CD14-positive monocyte (primary cell): ENCODE results near the gene ABCA4. TPM values are rescaled to one million over a fixed set of nuclear protein-coding genes. Genes with fewer than 3 reads are reported as not detected.

Experiments
- DNase-seq, 3 donors: peaks; one replicate each; pipeline ENCODE4 v3.0.0-alpha.2; 2011 to 2022
- H2AFZ ChIP-seq: 2 replicates; pipeline ENCODE4 v1.6.0; 2012; ENCODE audit warnings: mild to moderate bottlenecking, low read depth, low read length, inconsistent platforms; ENCODE audit not compliant: insufficient read depth, poor library complexity, severe bottlenecking
- H3K27ac ChIP-seq, 2 donors: 1 replicate in 1 of 2; 2 replicates in 1 of 2; pipeline ENCODE4 v1.5.1; 2012 to 2013; ENCODE audit warnings: low read length in 2 of 2, control low read depth in 1 of 2, inconsistent platforms in 1 of 2, low read depth in 1 of 2, mild to moderate bottlenecking in 1 of 2
- H3K27me3 ChIP-seq, 2 donors: one replicate each; pipeline versions ENCODE4 v1.6.0 to v1.6.1; 2011 to 2013; ENCODE audit warnings: low read length in 2 of 2; ENCODE audit not compliant: control insufficient read depth in 2 of 2, insufficient read depth in 2 of 2
- H3K36me3 ChIP-seq, 2 donors: replicated peaks in 1 of 2; 1 replicate in 1 of 2; 2 replicates in 1 of 2; pipeline versions ENCODE4 v1.5.1 to v1.6.1; 2012 to 2013; ENCODE audit warnings: low read length in 2 of 2, control low read depth in 1 of 2, inconsistent platforms in 1 of 2, mild to moderate bottlenecking in 1 of 2; ENCODE audit not compliant: insufficient read depth in 2 of 2, control insufficient read depth in 1 of 2
- H3K4me1 ChIP-seq, 2 donors: 1 replicate in 1 of 2; 2 replicates in 1 of 2; pipeline versions ENCODE4 v1.5.1 to v1.6.1; 2012 to 2013; ENCODE audit warnings: low read length in 2 of 2, control low read depth in 1 of 2, inconsistent platforms in 1 of 2, mild to moderate bottlenecking in 1 of 2, moderate library complexity in 1 of 2; ENCODE audit not compliant: insufficient read depth in 2 of 2, control insufficient read depth in 1 of 2
- H3K4me2 ChIP-seq: replicated peaks from 2 replicates; pipeline ENCODE3; 2012; ENCODE audit warnings: low read length, moderate library complexity, mild to moderate bottlenecking; ENCODE audit not compliant: poor library complexity, severe bottlenecking; ENCODE audit errors: extremely low read depth
- H3K4me3 ChIP-seq, 3 experiments: fragments of 200-600 bp in 1 of 3; sonication (generic) in 1 of 3; replicated peaks in 1 of 3; 1 replicate in 2 of 3; 2 replicates in 1 of 3; pipeline ENCODE4 v1.5.1; 2011 to 2013; ENCODE audit warnings: low read length in 3 of 3, mild to moderate bottlenecking in 3 of 3, control low read depth in 2 of 3, low read depth in 2 of 3, inconsistent platforms in 1 of 3, moderate library complexity in 1 of 3
- H3K79me2 ChIP-seq: 2 replicates; pipeline ENCODE4 v1.6.0; 2012; ENCODE audit warnings: mild to moderate bottlenecking, control low read depth, inconsistent platforms, low read length, moderate library complexity; ENCODE audit not compliant: insufficient read depth
- H3K9ac ChIP-seq: 2 replicates; pipeline ENCODE4 v1.6.0; 2017; ENCODE audit warnings: low read length, mild to moderate bottlenecking; ENCODE audit not compliant: insufficient read depth, poor library complexity, severe bottlenecking
- H3K9me3 ChIP-seq, 2 donors: replicated peaks in 1 of 2; 1 replicate in 1 of 2; 2 replicates in 1 of 2; pipeline versions ENCODE4 v1.5.1 to v1.6.1; 2012 to 2013; ENCODE audit warnings: low read length in 2 of 2, control low read depth in 1 of 2; ENCODE audit not compliant: control insufficient read depth in 1 of 2, insufficient read depth in 1 of 2
- H4K20me1 ChIP-seq: 2 replicates; pipeline ENCODE4 v1.6.0; 2012; ENCODE audit warnings: mild to moderate bottlenecking, low read length, control low read depth, moderate library complexity; ENCODE audit not compliant: insufficient read depth
- H3K27ac Mint-ChIP-seq, 7 donors: one replicate each; pipeline ENCODE4 v1.8.0; 2020; ENCODE audit warnings: mild to moderate bottlenecking in 7 of 7, mixed read lengths in 7 of 7, moderate library complexity in 6 of 7, inconsistent platforms in 2 of 7
- H3K27me3 Mint-ChIP-seq, 3 donors: one replicate each; pipeline ENCODE4 v1.8.0; 2021 to 2022; ENCODE audit warnings: low read depth in 3 of 3, mild to moderate bottlenecking in 3 of 3, mixed read lengths in 3 of 3, moderate library complexity in 3 of 3, inconsistent platforms in 1 of 3
- H3K36me3 Mint-ChIP-seq, 2 donors: one replicate each; pipeline ENCODE4 v1.8.0; 2020; ENCODE audit warnings: mixed read lengths in 2 of 2, inconsistent platforms in 1 of 2, mild to moderate bottlenecking in 1 of 2
- H3K4me1 Mint-ChIP-seq: one replicate; pipeline ENCODE4 v1.8.0; 2020; ENCODE audit warnings: mild to moderate bottlenecking, mixed read lengths
- H3K4me3 Mint-ChIP-seq, 2 donors: one replicate each; pipeline ENCODE4 v1.8.0; 2020; ENCODE audit warnings: mild to moderate bottlenecking in 2 of 2, mixed read lengths in 2 of 2, moderate library complexity in 1 of 2
- H3K9me3 Mint-ChIP-seq, 7 donors: one replicate each; pipeline ENCODE4 v1.8.0; 2020 to 2022; ENCODE audit warnings: mixed read lengths in 7 of 7, mild to moderate bottlenecking in 6 of 7, moderate library complexity in 6 of 7, inconsistent platforms in 2 of 7
- CTCF ChIP-seq: fragments of 200-600 bp; IDR thresholded peaks from one replicate; pipeline ENCODE4 v1.8.0; 2022; ENCODE audit warnings: antibody characterized with exemption, mild to moderate bottlenecking
- WGBS: methylation state at CpG from one replicate; pipeline ENCODE4 v1.1.5; 2013; ENCODE audit warnings: missing lambda C conversion rate; ENCODE audit not compliant: insufficient coverage; 5-methylcytosine and 5-hydroxymethylcytosine counted together
- intact Hi-C, 2 donors: fragments of 100-400 bp; cut with micrococcal nuclease; formaldehyde crosslinking; loops; one replicate each; pipeline versions ENCODE4 v1.15.0 to v1.15.1; 2023
- polyA plus RNA-seq, 3 donors: library from polyadenylated mRNA; depleted of rRNA in 1 of 3; unstranded in 2 of 3; stranded (reverse) in 1 of 3; fragments of 300-500 nt in 2 of 3; fragments of >200 nt in 1 of 3; fragmentation: Illumina TruSeq in 2 of 3; gene quantifications; 1 replicate in 2 of 3; 2 replicates in 1 of 3; pipeline ENCODE4 v1.2.3, GENCODE V29; 2012 to 2021

ABCA4 gene
- polyA plus RNA-seq, 3 donors, result not detected

DNA sequence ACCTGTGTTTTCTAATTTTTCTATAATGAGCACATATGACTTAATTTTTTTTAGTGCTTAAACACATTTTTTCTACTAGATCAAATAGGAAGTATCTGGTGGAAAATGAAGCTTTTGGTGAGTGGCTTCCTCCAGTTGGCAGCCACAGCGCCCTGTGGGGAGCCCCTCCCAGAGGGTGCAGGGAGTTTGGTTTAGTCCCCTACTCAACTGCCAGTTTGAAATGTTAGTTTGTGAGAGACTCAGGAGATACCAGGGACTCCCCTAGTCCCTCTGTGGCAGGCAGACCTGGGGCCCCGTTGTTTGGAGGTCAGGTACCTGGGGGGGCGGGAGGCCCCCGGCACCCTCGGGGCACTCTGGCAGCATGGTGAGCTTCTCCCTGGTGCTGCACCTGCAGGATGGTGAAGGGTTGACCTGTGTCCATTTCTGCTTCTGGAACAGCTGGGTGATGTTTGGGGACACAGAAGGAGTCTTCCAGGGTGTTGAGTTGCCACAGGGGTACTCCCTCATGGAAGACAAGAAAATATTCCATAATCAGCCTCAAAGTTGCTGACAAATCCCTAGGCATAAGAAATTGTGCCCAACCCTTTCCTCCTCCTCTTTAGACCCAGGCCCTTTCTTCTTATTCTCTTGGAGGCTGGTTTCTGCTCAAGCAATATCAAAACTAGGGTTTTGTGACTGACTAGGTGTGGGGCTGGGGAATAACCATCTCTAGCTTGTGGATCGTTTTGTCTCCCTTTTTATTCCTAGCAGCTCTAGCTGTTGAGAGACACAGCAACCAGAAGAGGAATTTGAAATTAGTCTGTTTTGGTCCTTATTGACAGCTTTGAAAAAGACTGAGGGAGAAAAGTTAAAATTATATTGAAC lies 91.6 kb downstream of the ABCA4 start:
- H3K36me3 Mint-ChIP-seq, result no peaks in the 10 kb centered on the region
- H3K36me3 ChIP-seq, result no peaks in the 10 kb centered on the region
- no peak overlapping the region for H2AFZ ChIP-seq
- no peak for TF ChIP-seq CTCF
- no peak for DNase-seq
- no peaks in the 10 kb centered on the region for H3K27me3 ChIP-seq
- 72% methylated on average over 4 of the region's 6 CpGs for WGBS
- H4K20me1 ChIP-seq, result no peaks in the 10 kb centered on the region
- intact Hi-C loops, result no loop called here
- no peak overlapping the region for H3K4me3 Mint-ChIP-seq
- H3K9me3 Mint-ChIP-seq, result no peaks in the 10 kb centered on the region
- H3K27ac ChIP-seq, result no peak overlapping the region
- H3K27ac Mint-ChIP-seq, result no peak overlapping the region
- H3K4me1 Mint-ChIP-seq, result peaks cover 15% of the 10 kb centered on the region
- H3K27me3 Mint-ChIP-seq, result peaks cover 6 to 8% (median 6%) of the 10 kb centered on the region in 3 donors
- H3K9ac ChIP-seq, result no peak overlapping the region
- no peak overlapping the region for H3K4me2 ChIP-seq
- no peaks in the 10 kb centered on the region for H3K9me3 ChIP-seq
- H3K4me3 ChIP-seq, result no peak overlapping the region
- H3K79me2 ChIP-seq, result no peaks in the 10 kb centered on the region
- H3K4me1 ChIP-seq, result no peaks in the 10 kb centered on the region

DNA sequence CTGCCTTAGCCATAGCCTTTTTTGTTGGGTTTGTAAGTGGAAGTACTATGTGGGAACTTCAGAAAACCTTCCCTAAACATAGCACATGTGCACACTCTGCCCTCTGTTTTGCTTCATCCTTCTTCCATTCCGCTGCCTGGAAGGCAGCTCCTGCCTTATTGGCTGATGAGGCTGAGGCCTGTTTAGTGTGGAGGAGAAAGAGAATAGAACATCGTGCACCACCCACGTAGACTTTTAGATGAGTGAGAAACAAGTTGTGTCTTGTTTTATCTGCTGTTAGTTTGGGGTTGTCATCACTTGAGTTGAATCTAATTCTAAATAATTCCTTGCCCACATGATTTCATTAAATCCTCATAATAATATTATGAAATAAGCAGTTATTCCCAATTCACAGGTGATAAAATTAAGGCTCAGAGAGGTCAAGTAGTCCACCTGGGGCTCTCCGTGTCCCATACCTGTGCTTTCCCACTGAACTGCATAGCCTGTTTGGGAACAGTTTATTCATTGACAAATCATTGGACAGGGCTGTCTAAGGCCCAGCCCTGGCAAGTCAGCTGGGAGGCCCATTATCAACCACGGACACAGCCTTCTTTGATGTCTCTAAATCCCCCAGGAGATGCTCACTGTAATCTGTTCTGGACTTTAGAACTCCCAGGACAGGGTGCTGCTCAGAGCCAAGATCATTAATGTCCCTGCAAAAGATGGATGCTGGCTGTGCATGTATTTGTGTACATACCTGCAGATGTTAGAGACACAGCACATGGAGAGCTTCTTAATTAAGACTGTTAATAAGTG lies 93.0 kb downstream of the ABCA4 start:
- H3K4me2 ChIP-seq, result no peak overlapping the region
- intact Hi-C loops, result no loop called here
- no peak overlapping the region for H3K27ac Mint-ChIP-seq
- no peaks in the 10 kb centered on the region for H4K20me1 ChIP-seq
- TF ChIP-seq CTCF, result no peak
- peaks cover 0 to 4% of the 10 kb centered on the region in 2 donors for H3K27me3 ChIP-seq
- H3K4me1 Mint-ChIP-seq, result peaks cover 15% of the 10 kb centered on the region
- no peaks in the 10 kb centered on the region for H3K36me3 ChIP-seq
- H3K9me3 Mint-ChIP-seq, result no peaks in the 10 kb centered on the region
- H3K27ac ChIP-seq, result no peak overlapping the region
- no peak overlapping the region for H3K4me3 Mint-ChIP-seq
- no peaks in the 10 kb centered on the region for H3K4me1 ChIP-seq
- DNase-seq, result no peak
- no peak overlapping the region for H3K9ac ChIP-seq
- H3K4me3 ChIP-seq, result no peak overlapping the region
- H3K79me2 ChIP-seq, result no peaks in the 10 kb centered on the region
- 100% methylated on average over 1 of the region's 5 CpGs for WGBS
- peaks cover 5 to 7% (median 6%) of the 10 kb centered on the region in 3 donors for H3K27me3 Mint-ChIP-seq
- no peaks in the 10 kb centered on the region for H3K36me3 Mint-ChIP-seq
- no peaks in the 10 kb centered on the region for H3K9me3 ChIP-seq
- no peak overlapping the region for H2AFZ ChIP-seq
